Measurements from ENCODE around the gene IRX4.

Gene IRX4

DNA sequence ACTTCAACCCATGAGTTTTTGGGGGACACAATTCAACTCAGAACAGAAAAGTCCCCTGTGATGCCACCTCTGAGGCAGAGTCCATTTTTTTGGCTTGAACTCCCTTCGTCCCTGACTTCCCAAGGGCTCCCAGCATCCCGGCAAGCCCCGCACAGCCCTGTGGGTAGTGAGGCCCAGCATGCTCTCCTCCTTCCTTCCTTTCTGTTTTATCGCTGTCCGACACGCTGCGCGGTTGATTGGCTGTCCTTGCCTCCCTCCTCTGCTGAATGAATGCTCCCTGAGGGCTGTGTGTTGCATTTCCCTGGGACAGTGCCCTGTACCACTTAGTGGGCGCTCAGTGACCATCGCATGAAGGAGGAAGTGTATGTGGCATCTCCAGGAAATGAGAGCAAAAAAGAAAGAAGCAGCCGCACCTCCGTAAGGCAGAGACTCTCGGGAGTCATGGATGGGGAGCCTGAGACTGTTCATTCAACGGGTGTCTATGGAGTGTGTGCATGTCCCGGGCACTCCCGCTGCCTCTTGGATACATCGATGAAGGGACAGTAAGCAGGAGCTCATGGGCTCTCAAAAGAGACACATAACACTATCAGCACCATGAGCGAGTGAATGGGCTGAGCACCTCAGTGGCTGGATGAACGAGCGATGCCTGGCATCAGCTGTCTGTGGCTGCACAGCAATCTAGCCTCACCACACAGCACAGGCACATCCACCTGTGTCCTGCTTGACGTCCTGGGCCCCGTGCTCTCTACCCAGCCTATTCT, 10.1 kb upstream of the IRX4 start:
- Histone ChIP-seq H3K4me3 (ENCODE audit: insufficient read depth, low read depth, low read length, poor library complexity, severe bottlenecking) (no peak overlapping the region), H3K27ac (ENCODE audit: insufficient read depth, low read length, poor library complexity, severe bottlenecking) (no peak overlapping the region), H3K27me3 (replicated peaks; ENCODE audit: control insufficient read depth, insufficient read depth, low read length, poor library complexity, severe bottlenecking) (no peaks in the 10 kb centered on the region), H3K36me3 (ENCODE audit: control insufficient read depth, insufficient read depth, low read length) (no peaks in the 10 kb centered on the region), H3K9me3 (ENCODE audit: control insufficient read depth, low read length) (no peaks in the 10 kb centered on the region), H3K4me1 (ENCODE audit: control insufficient read depth, insufficient read depth, low read length, poor library complexity, severe bottlenecking) (no peaks in the 10 kb centered on the region)
- no peak for DNase-seq

DNA sequence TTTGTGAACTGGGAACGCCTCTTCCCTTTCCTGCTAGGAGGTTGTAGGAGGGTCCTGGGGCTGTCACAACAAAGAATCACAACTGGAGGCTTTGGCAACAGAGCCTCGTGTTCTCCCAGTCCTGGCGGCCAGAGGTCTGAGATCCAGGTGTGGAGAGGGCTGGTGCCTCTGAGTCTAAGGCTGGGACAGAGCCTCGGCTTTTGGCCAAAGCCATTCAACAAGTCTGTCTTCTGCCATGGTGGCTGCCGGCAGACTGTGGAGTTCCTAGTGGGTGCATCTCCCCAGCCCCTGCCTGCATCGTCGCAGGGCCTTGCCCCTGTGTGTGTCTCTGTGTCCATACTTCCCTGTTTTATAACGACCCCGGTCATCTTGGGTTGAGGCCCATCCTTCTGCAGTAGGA, 9.5 kb upstream of the IRX4 start:
- no peak overlapping the region for H3K27ac ChIP-seq (ENCODE audit: insufficient read depth, low read length, poor library complexity, severe bottlenecking)
- no peaks in the 10 kb centered on the region for H3K4me1 ChIP-seq (ENCODE audit: control insufficient read depth, insufficient read depth, low read length, poor library complexity, severe bottlenecking)
- H3K9me3 ChIP-seq (ENCODE audit: control insufficient read depth, low read length) = no peaks in the 10 kb centered on the region
- DNase-seq = no peak
- no peaks in the 10 kb centered on the region for H3K27me3 ChIP-seq (replicated peaks; ENCODE audit: control insufficient read depth, insufficient read depth, low read length, poor library complexity, severe bottlenecking)
- no peaks in the 10 kb centered on the region for H3K36me3 ChIP-seq (ENCODE audit: control insufficient read depth, insufficient read depth, low read length)
- H3K4me3 ChIP-seq (ENCODE audit: insufficient read depth, low read depth, low read length, poor library complexity, severe bottlenecking) = no peak overlapping the region

- no peaks in the 10 kb centered on the region for H3K27me3 ChIP-seq (replicated peaks; ENCODE audit: control insufficient read depth, insufficient read depth, low read length, poor library complexity, severe bottlenecking)
- no peak overlapping the region for H3K4me3 ChIP-seq (ENCODE audit: insufficient read depth, low read depth, low read length, poor library complexity, severe bottlenecking)
- DNase-seq = no peak
- no peaks in the 10 kb centered on the region for H3K9me3 ChIP-seq (ENCODE audit: control insufficient read depth, low read length)
- no peaks in the 10 kb centered on the region for H3K4me1 ChIP-seq (ENCODE audit: control insufficient read depth, insufficient read depth, low read length, poor library complexity, severe bottlenecking)
- no peak overlapping the region for H3K27ac ChIP-seq (ENCODE audit: insufficient read depth, low read length, poor library complexity, severe bottlenecking)
- no peaks in the 10 kb centered on the region for H3K36me3 ChIP-seq (ENCODE audit: control insufficient read depth, insufficient read depth, low read length)
Observed at GRCh38 chr5:1891391-1891790, 8.7 kb upstream of the IRX4 start.

GRCh38 chr5:1890296-1890695, 7.6 kb upstream of the IRX4 start:
- H3K27ac ChIP-seq (ENCODE audit: insufficient read depth, low read length, poor library complexity, severe bottlenecking) = no peak overlapping the region
- no peaks in the 10 kb centered on the region for H3K4me1 ChIP-seq (ENCODE audit: control insufficient read depth, insufficient read depth, low read length, poor library complexity, severe bottlenecking)
- H3K27me3 ChIP-seq (replicated peaks; ENCODE audit: control insufficient read depth, insufficient read depth, low read length, poor library complexity, severe bottlenecking) = no peaks in the 10 kb centered on the region
- no peak for DNase-seq
- H3K4me3 ChIP-seq (ENCODE audit: insufficient read depth, low read depth, low read length, poor library complexity, severe bottlenecking) = no peak overlapping the region
- no peaks in the 10 kb centered on the region for H3K36me3 ChIP-seq (ENCODE audit: control insufficient read depth, insufficient read depth, low read length)
- H3K9me3 ChIP-seq (ENCODE audit: control insufficient read depth, low read length) = no peaks in the 10 kb centered on the region

DNA sequence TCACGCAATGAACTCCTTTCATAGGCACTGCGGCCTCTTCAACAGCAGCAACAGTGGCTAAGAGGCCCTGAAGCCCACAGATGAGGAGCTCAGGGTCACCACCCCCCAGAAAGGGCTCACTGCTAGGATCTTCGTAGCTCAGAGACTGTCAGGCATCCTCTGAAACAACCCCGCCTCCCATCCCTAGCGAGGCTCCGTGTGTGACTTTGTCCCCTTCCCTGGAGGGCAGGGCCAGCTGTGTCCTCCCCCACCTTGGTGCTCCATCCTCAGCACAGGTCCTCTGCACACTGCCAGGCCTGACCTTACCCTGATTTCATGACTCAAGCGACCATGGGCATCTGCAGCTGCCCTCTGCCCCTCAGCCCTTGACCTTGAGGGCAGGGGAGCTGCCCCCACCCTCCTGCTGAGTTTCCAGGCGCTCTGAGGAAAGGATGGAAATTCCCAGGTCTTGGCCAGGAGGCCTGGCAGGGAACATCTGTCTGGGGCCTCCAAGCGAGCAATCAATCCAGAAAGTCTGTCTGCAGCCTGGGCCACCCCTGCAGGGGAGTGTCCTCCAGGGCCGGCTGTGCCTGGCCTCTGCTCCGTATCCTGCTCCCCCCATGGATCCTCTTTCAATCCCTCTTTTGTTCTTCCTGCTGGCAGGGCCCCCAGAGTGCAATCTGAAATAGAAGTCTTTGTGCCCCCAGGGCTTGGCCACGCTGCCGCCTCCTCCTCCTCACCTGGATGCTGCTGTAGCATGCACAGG, 6.8 kb upstream of the IRX4 start:
- no peaks in the 10 kb centered on the region for H3K36me3 ChIP-seq (ENCODE audit: control insufficient read depth, insufficient read depth, low read length)
- no peak overlapping the region for H3K27ac ChIP-seq (ENCODE audit: insufficient read depth, low read length, poor library complexity, severe bottlenecking)
- DNase-seq = no peak
- no peaks in the 10 kb centered on the region for H3K4me1 ChIP-seq (ENCODE audit: control insufficient read depth, insufficient read depth, low read length, poor library complexity, severe bottlenecking)
- H3K4me3 ChIP-seq (ENCODE audit: insufficient read depth, low read depth, low read length, poor library complexity, severe bottlenecking) = no peak overlapping the region
- H3K27me3 ChIP-seq (replicated peaks; ENCODE audit: control insufficient read depth, insufficient read depth, low read length, poor library complexity, severe bottlenecking) = no peaks in the 10 kb centered on the region
- H3K9me3 ChIP-seq (ENCODE audit: control insufficient read depth, low read length) = no peaks in the 10 kb centered on the region

DNA sequence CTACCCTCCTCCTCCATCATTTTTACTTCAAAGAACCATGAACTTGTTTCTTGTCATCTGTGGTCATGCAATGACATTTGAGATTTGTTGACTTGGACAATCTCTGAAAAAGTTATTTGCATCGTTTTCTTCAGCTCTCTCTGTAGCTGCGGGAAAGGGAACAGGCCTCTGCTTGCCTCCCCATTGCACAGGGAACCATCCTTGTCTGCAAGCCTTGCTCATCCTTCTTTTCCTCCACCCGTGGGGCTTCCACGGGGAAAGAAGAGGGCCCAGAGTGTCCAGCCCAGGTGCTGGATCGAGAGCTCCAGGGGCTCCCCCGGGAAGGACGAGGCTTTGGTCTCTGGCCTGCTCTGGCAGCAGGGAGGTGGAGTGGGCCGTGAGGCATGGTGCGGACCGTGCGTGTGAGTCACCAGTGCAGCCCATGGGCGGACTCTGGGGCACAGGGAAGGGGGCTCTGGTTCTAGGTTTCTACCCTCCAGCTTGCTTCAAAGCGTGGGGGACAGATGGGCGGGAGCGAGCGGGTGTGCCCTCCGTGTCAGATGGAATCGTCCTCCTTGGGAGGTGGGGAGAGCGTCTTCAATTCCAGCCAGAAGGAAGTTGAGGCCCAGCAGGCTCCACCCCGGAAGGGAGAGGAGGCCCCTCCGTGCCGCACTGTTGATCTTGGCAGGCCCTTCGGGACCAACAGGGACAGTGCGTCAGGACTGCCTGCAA, 6.0 kb upstream of the IRX4 start:
- DNase-seq = no peak
- Histone ChIP-seq H3K27ac (ENCODE audit: insufficient read depth, low read length, poor library complexity, severe bottlenecking) (no peak overlapping the region), H3K9me3 (ENCODE audit: control insufficient read depth, low read length) (no peaks in the 10 kb centered on the region), H3K4me1 (ENCODE audit: control insufficient read depth, insufficient read depth, low read length, poor library complexity, severe bottlenecking) (no peaks in the 10 kb centered on the region), H3K4me3 (ENCODE audit: insufficient read depth, low read depth, low read length, poor library complexity, severe bottlenecking) (no peak overlapping the region), H3K36me3 (ENCODE audit: control insufficient read depth, insufficient read depth, low read length) (no peaks in the 10 kb centered on the region), H3K27me3 (replicated peaks; ENCODE audit: control insufficient read depth, insufficient read depth, low read length, poor library complexity, severe bottlenecking) (no peaks in the 10 kb centered on the region)

GRCh38 chr5:1887588-1888360, 5.0 kb upstream of the IRX4 start:
- no peak overlapping the region for H3K27ac ChIP-seq (ENCODE audit: insufficient read depth, low read length, poor library complexity, severe bottlenecking)
- peaks cover 3% of the 10 kb centered on the region for H3K4me1 ChIP-seq (ENCODE audit: control insufficient read depth, insufficient read depth, low read length, poor library complexity, severe bottlenecking)
- no peak for DNase-seq
- no peaks in the 10 kb centered on the region for H3K36me3 ChIP-seq (ENCODE audit: control insufficient read depth, insufficient read depth, low read length)
- H3K4me3 ChIP-seq (ENCODE audit: insufficient read depth, low read depth, low read length, poor library complexity, severe bottlenecking) = no peak overlapping the region
- H3K9me3 ChIP-seq (ENCODE audit: control insufficient read depth, low read length) = no peaks in the 10 kb centered on the region
- H3K27me3 ChIP-seq (replicated peaks; ENCODE audit: control insufficient read depth, insufficient read depth, low read length, poor library complexity, severe bottlenecking) = peaks cover 8% of the 10 kb centered on the region

DNA sequence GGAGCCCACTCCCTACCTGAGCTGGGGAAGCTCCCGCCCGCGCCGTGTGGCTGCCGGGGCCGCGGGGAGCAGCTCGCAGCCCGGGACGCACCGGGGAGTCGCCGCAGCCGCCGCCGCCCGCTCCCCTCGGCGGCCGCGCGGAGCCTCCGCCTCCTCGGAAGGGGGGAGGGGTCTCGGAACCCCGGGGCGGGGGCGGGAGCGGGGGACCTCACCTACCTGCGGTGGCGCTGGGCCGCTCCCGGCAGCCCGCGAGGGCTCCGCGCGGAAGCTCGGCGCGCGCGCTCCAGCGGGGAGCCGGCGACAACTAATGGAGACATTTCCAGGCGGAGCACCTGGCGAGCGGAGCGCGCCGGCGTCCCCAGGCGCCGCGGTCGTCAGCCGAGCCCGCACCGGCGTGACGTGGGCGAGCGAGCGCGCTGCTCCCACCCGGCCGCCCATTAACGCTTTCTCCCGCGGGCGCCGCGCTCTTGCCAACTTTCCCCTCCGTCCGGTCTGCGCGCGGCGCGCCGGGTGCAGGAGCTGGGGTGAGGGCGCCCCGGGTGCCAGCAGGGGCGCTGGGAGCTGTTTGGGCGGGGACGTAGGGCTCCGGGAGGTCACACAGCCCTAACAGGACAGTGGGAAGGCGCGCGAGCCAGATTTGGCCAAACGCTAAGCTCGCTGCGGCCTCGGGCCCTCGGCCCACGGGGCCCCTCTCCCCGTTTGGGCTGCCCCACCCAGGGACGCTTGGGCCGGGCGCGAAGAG, 4.3 kb upstream of the IRX4 start:
- no peaks in the 10 kb centered on the region for H3K9me3 ChIP-seq (ENCODE audit: control insufficient read depth, low read length)
- no peak overlapping the region for H3K4me3 ChIP-seq (ENCODE audit: insufficient read depth, low read depth, low read length, poor library complexity, severe bottlenecking)
- peaks cover 11% of the 10 kb centered on the region for H3K27me3 ChIP-seq (replicated peaks; ENCODE audit: control insufficient read depth, insufficient read depth, low read length, poor library complexity, severe bottlenecking)
- no peaks in the 10 kb centered on the region for H3K36me3 ChIP-seq (ENCODE audit: control insufficient read depth, insufficient read depth, low read length)
- peaks cover 10% of the 10 kb centered on the region for H3K4me1 ChIP-seq (ENCODE audit: control insufficient read depth, insufficient read depth, low read length, poor library complexity, severe bottlenecking)
- H3K27ac ChIP-seq (ENCODE audit: insufficient read depth, low read length, poor library complexity, severe bottlenecking) = no peak overlapping the region
- DNase-seq = no peak
